HepG2 (cell line): ENCODE results near the gene GC.

Experiments used
- CTCF ChIP-seq: sonication (generic); formaldehyde crosslinking; IDR thresholded peaks from 2 replicates; pipeline ENCODE4 v1.5.0; 2020; ENCODE audit warnings: mild to moderate bottlenecking, missing genetic modification reagents, moderate library complexity
- KDM2A ChIP-seq: sonication (generic); formaldehyde crosslinking; IDR thresholded peaks from 2 replicates; pipeline ENCODE4 v1.4.0; 2020; ENCODE audit warnings: low read depth, missing genetic modification reagents, borderline replicate concordance
- ONECUT2 ChIP-seq: sonication (generic); formaldehyde crosslinking; IDR thresholded peaks from 2 replicates; pipeline ENCODE4 v1.4.0; 2020; ENCODE audit warnings: missing genetic modification reagents
- PHB2 ChIP-seq: fragments of 450-650 bp; IDR thresholded peaks from 2 replicates; pipeline ENCODE4 v1.6.1; 2018; ENCODE audit not compliant: partially characterized antibody
- RAD21 ChIP-seq: fragments of 450-650 bp; formaldehyde crosslinking; IDR thresholded peaks from 2 replicates; pipeline ENCODE4 v1.5.0; 2020; ENCODE audit warnings: mild to moderate bottlenecking
- TCF7L2 ChIP-seq: IDR thresholded peaks from 2 replicates; pipeline ENCODE4 v1.6.1; 2011; ENCODE audit warnings: mild to moderate bottlenecking, low read depth, low read length, moderate library complexity
- ZFP1 ChIP-seq: IDR thresholded peaks from 2 replicates; pipeline ENCODE4 v1.6.1; 2016
- ZKSCAN8 ChIP-seq: IDR thresholded peaks from 2 replicates; pipeline ENCODE4 v1.6.1; 2016; ENCODE audit warnings: borderline replicate concordance, missing genetic modification reagents, missing compliant biosample characterization
- ZNF138 ChIP-seq: sonication (generic); formaldehyde crosslinking; IDR thresholded peaks from 2 replicates; pipeline ENCODE4 v1.5.0; 2020; ENCODE audit warnings: mild to moderate bottlenecking, low read depth, missing genetic modification reagents
- ZNF607 ChIP-seq: sonication (generic); formaldehyde crosslinking; IDR thresholded peaks from 2 replicates; pipeline ENCODE4 v1.5.1; 2020; ENCODE audit warnings: missing genetic modification reagents, mild to moderate bottlenecking, borderline replicate concordance
- ZNF644 ChIP-seq: IDR thresholded peaks from 2 replicates; pipeline ENCODE4 v1.6.1; 2016; ENCODE audit warnings: low read depth
- TF ChIP-seq, protein P1 (sequence below): sonication (generic); formaldehyde crosslinking; conservative IDR thresholded peaks from 2 replicates; pipeline ENCODE4 v1.4.0; 2020; ENCODE audit warnings: missing genetic modification reagents

DNA sequence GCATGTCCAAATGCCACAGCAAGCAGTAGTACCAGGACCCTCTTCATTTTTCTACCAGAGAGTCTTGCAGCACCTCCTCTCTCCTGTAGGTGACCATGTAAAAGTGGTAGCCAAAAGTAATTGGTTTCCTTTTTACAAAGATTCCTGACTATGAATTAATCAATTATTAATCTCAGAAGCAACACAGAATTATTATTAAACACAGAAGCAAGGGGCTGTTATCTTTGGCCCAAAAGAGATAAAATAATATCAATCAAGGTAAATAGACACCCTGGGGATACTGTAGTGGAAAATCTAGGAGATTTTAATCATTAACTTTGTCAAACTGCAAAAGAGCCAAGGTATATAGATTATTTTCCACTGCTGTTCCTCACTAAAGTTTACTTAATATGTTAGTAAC lies at the start of gene GC:
- TF ChIP-seq KDM2A (CRISPR knock-in tag) (no peak), RAD21 (CRISPR knock-in tag) (no peak), ZNF607 (CRISPR knock-in tag) (no peak), PHB2 (no peak), CTCF (CRISPR knock-in tag) (no peak), ZKSCAN8 (CRISPR knock-in tag) (no peak), ZFP1 (CRISPR knock-in tag) (no peak), ZNF644 (no peak), TCF7L2 (no peak), ZNF138 (CRISPR knock-in tag) (no peak), ONECUT2 (CRISPR knock-in tag) (no peak)
- TF ChIP-seq, protein P1, sequence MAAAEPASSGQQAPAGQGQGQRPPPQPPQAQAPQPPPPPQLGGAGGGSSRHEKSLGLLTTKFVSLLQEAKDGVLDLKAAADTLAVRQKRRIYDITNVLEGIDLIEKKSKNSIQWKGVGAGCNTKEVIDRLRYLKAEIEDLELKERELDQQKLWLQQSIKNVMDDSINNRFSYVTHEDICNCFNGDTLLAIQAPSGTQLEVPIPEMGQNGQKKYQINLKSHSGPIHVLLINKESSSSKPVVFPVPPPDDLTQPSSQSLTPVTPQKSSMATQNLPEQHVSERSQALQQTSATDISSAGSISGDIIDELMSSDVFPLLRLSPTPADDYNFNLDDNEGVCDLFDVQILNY (CRISPR knock-in tag) = no peak
